GM12878 (cell line): Measurements from ENCODE around the gene PRIMPOL. TPM values are rescaled to one million over a fixed set of nuclear protein-coding genes. Genes with fewer than 3 reads are reported as not detected.
A peak's percentile ranks its signal among the peaks of the same experiment; 100 is the strongest.

Source experiments
- ATAC-seq: fragments of 200-7000 bp; cut with Tn5 transposase; 3 replicates; pipeline ENCODE4 v1.9.1; 2020; ENCODE audit warnings: mild to moderate bottlenecking, moderate library complexity
- BruUV-seq: library from RNA; stranded (reverse); fragments of 400-500 nt; replicated peaks from 2 replicates; lab custom pipeline; 2021; lab: Mats Ljungman, UMichigan
- CTCF ChIA-PET: fragments of 300-600 bp; sonication (Branson Sonifier 250); formaldehyde crosslinking; extraction: SDS; loops from one replicate; lab custom pipeline; 2021; ENCODE audit warnings: inconsistent platforms; lab: Yijun Ruan, JAX
- POLR2A ChIA-PET: fragments of 350-600 bp; formaldehyde crosslinking; extraction: SDS; loops from one replicate; lab custom pipeline; 2021; ENCODE audit warnings: inconsistent platforms; lab: Charles Lee
- RAD21 ChIA-PET: fragments of 300-600 bp; sonication (Branson Sonifier 250); formaldehyde crosslinking; loops from one replicate; lab custom pipeline; 2023; ENCODE audit warnings: antibody characterized with exemption; ENCODE audit not compliant: unreplicated experiment; lab: Charles Lee
- SMC1A ChIA-PET: fragments of 300-600 bp; sonication (Branson Sonifier 250); formaldehyde crosslinking; loops from one replicate; lab custom pipeline; 2023; ENCODE audit not compliant: unreplicated experiment, uncharacterized antibody; lab: Charles Lee
- DNase-seq: peaks from one replicate; pipeline ENCODE4 v3.0.0-alpha.2; 2011; ENCODE audit warnings: low read depth, low spot score
- FAIRE-seq: peaks from 3 replicates; lab custom pipeline; 2011; peaks lifted over from hg19 to GRCh38; lab: Jason Lieb, UNC
- H2AFZ ChIP-seq: 2 replicates; pipeline ENCODE4 v1.6.0; 2011; ENCODE audit warnings: low read depth, low read length, control low read depth; ENCODE audit not compliant: control insufficient read depth
- H3K27ac ChIP-seq: 2 replicates; pipeline ENCODE4 v1.5.1; 2011; ENCODE audit warnings: control low read depth; ENCODE audit not compliant: control insufficient read depth, insufficient read depth
- H3K27me3 ChIP-seq, 2 experiments: replicated peaks in 1 of 2; 2 replicates each; pipeline versions ENCODE4 v1.6.0 to v1.6.1; 2011; ENCODE audit warnings: low read length in 1 of 2; ENCODE audit not compliant: control insufficient read depth in 2 of 2, insufficient read depth in 2 of 2
- H3K36me3 ChIP-seq, 2 experiments: 2 replicates each; pipeline ENCODE4 v1.5.1; 2011; ENCODE audit warnings: low read length in 1 of 2; ENCODE audit not compliant: control insufficient read depth in 2 of 2, insufficient read depth in 2 of 2
- H3K4me1 ChIP-seq: 2 replicates; pipeline ENCODE4 v1.6.1; 2011; ENCODE audit warnings: mild to moderate bottlenecking, low read length, moderate library complexity, mixed read lengths; ENCODE audit not compliant: control insufficient read depth, insufficient read depth
- H3K4me2 ChIP-seq: 2 replicates; pipeline ENCODE4 v1.6.0; 2011; ENCODE audit warnings: control low read depth; ENCODE audit not compliant: control insufficient read depth, insufficient read depth
- H3K4me3 ChIP-seq: fragments of 200-600 bp; sonication (generic); 2 replicates; pipeline ENCODE4 v1.5.1; 2016
- H3K79me2 ChIP-seq: 2 replicates; pipeline ENCODE4 v1.6.0; 2011; ENCODE audit warnings: low read length; ENCODE audit not compliant: control insufficient read depth, insufficient read depth
- H3K9ac ChIP-seq: 2 replicates; pipeline ENCODE4 v1.8.0; 2011; ENCODE audit warnings: low read length, control low read depth, mixed read lengths; ENCODE audit not compliant: control insufficient read depth, insufficient read depth
- H3K9me3 ChIP-seq: replicated peaks from 3 replicates; pipeline ENCODE4 v1.5.1; 2011; ENCODE audit warnings: mild to moderate bottlenecking, low read length; ENCODE audit not compliant: control insufficient read depth, insufficient read depth
- H4K20me1 ChIP-seq: 2 replicates; pipeline ENCODE4 v1.6.0; 2011; ENCODE audit not compliant: control insufficient read depth, insufficient read depth
- ASH2L ChIP-seq: fragments of 300-600, 200-600 bp; sonication (generic); IDR thresholded peaks from 2 replicates; pipeline ENCODE4 v1.6.1; 2017; ENCODE audit warnings: low read depth, mild to moderate bottlenecking, borderline replicate concordance
- BCL11A ChIP-seq: IDR thresholded peaks from 2 replicates; pipeline ENCODE4 v1.6.1; 2011; ENCODE audit warnings: low read depth, low read length
- CHD1 ChIP-seq: IDR thresholded peaks from 2 replicates; pipeline ENCODE4 v1.6.1; 2012; ENCODE audit warnings: low read depth, low read length, improper control_type of control experiment
- POLR2AphosphoS2 ChIP-seq: IDR thresholded peaks from 2 replicates; pipeline ENCODE4 v1.6.1; 2011; ENCODE audit warnings: low read depth, mild to moderate bottlenecking, low read length, improper control_type of control experiment, moderate library complexity
- RAD51 ChIP-seq: fragments of 450-650 bp; IDR thresholded peaks from 2 replicates; pipeline ENCODE4 v1.6.1; 2016; ENCODE audit warnings: moderate library complexity, mild to moderate bottlenecking, inconsistent platforms
- SIX5 ChIP-seq: IDR thresholded peaks from 2 replicates; pipeline ENCODE4 v1.6.1; 2011; ENCODE audit warnings: mild to moderate bottlenecking, low read depth, low read length, moderate library complexity; ENCODE audit not compliant: severe bottlenecking
- SP1 ChIP-seq: IDR thresholded peaks from one replicate; pipeline ENCODE4 v1.6.1; 2011; ENCODE audit warnings: low read depth, low read length
- SPI1 ChIP-seq: IDR thresholded peaks from 2 replicates; pipeline ENCODE4 v1.6.1; 2011; ENCODE audit warnings: low read depth, mild to moderate bottlenecking, low read length, moderate library complexity, borderline replicate concordance; ENCODE audit not compliant: insufficient read depth
- SRF ChIP-seq, 2 experiments: IDR thresholded peaks; 2 replicates each; pipeline ENCODE4 v1.6.1; 2011; ENCODE audit warnings: low read depth in 2 of 2, low read length in 2 of 2, mild to moderate bottlenecking in 1 of 2, moderate library complexity in 1 of 2
- STAT1 ChIP-seq: fragments of 450-650 bp; conservative IDR thresholded peaks from 2 replicates; pipeline ENCODE4 v1.6.1; 2014; ENCODE audit warnings: antibody characterized with exemption, mild to moderate bottlenecking
- STAT3 ChIP-seq: IDR thresholded peaks from 2 replicates; pipeline ENCODE4 v1.6.1; 2011; ENCODE audit warnings: low read depth, low read length, improper control_type of control experiment
- ZNF24 ChIP-seq: fragments of 450-650 bp; IDR thresholded peaks from 2 replicates; pipeline ENCODE4 v1.6.1; 2017; ENCODE audit warnings: antibody characterized with exemption, mild to moderate bottlenecking
- ZZZ3 ChIP-seq: IDR thresholded peaks from 2 replicates; pipeline ENCODE4 v1.6.1; 2011; ENCODE audit warnings: low read depth; ENCODE audit not compliant: control insufficient read depth, insufficient read length
- WGBS: methylation state at CpG from one replicate; pipeline ENCODE4 v1.1.6; 2016; ENCODE audit warnings: low lambda C conversion rate; ENCODE audit not compliant: insufficient replicate concordance, insufficient coverage; ENCODE audit errors: missing lambda C conversion rate; 5-methylcytosine and 5-hydroxymethylcytosine counted together
- in situ Hi-C: fragments of 300-500 bp; cut with MboI; formaldehyde crosslinking; loops from 9 replicates; pipeline ENCODE4 v1.14.3; 2018; ENCODE audit warnings: mixed read lengths
- intact Hi-C: fragments of 100-400 bp; cut with micrococcal nuclease; formaldehyde crosslinking; loops from one replicate; pipeline ENCODE4 v1.14.2; 2022; ENCODE audit not compliant: unreplicated experiment
- polyA plus RNA-seq, 11 experiments: library from polyadenylated mRNA; depleted of rRNA in 4 of 11; unstranded in 6 of 11; stranded (reverse) in 5 of 11; fragments of >200 nt; fragmentation: Nextera tagmentation in 4 of 11; fragmentation: Illumina TruSeq in 1 of 11; extraction: Ambion mirVana in 4 of 11; extraction: Trizol in 1 of 11; gene quantifications; 1 replicate in 1 of 11; 2 replicates in 10 of 11; pipeline versions ENCODE4 v1.2.1 to v1.2.3, GENCODE V29; 2011 to 2016; ENCODE audit warnings: inconsistent platforms in 2 of 11, missing spikeins in 2 of 11, low read depth in 1 of 11
- total RNA-seq, 4 experiments: library from RNA; depleted of rRNA in 3 of 4; stranded (reverse); fragments of >200 nt in 3 of 4; fragmentation: Illumina TruSeq in 1 of 4; extraction: Trizol in 1 of 4; gene quantifications; 2 replicates each; pipeline versions ENCODE4 v1.2.1 to v1.2.3, GENCODE V29; 2013 to 2021
- TF ChIP-seq, protein P1 (sequence below): IDR thresholded peaks from 2 replicates; pipeline ENCODE4 v1.6.1; 2012; ENCODE audit warnings: low read depth, low read length, improper control_type of control experiment
- TF ChIP-seq, protein P2 (sequence below): IDR thresholded peaks from 2 replicates; pipeline ENCODE4 v1.6.1; 2012; ENCODE audit warnings: low read length, inconsistent platforms
- TF ChIP-seq, protein P3 (sequence below): fragments of 450-650 bp; IDR thresholded peaks from 2 replicates; pipeline ENCODE4 v1.6.1; 2017; ENCODE audit warnings: borderline replicate concordance
- TF ChIP-seq, protein P4 (sequence below): fragments of 450-650 bp; IDR thresholded peaks from 2 replicates; pipeline ENCODE4 v1.6.1; 2017; ENCODE audit warnings: mild to moderate bottlenecking

PRIMPOL gene
- total and polyA plus RNA-seq, 10 of the 15 experiments (the other 5 are each of a cell fraction or from before 2014, with no cell fraction given) = 10.6 to 23.7 (median 14.0) TPM

DNA sequence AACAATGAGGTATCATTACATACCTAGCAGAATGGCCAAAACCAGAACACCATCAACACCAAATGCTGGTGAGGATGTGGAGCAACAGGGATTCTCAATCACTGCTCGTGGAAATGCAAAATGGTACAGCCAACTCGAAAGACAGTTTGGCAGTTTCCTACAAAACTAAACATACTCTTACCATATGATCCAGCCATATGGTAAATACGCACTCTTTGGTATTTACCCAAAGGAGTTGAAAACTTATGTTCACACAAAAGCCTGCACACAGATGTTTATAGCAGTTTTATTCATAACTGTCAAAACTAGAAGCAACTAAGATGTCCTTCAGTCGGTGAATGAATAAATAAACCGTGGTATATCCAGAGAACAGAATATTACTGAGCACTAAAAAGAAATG lies 8.1 kb upstream of the PRIMPOL start:
- Histone ChIP-seq H3K36me3 (peaks cover 4 to 28% of the 10 kb centered on the region in 2 experiments), H2AFZ (no peak overlapping the region), H3K4me3 (no peak overlapping the region), H3K27me3 (no peaks in the 10 kb centered on the region), H3K9ac (no peak overlapping the region), H3K27ac (0 out of 2 replicates have a peak overlapping the region, but pooled peaks have one; percentile 4), H3K4me2 (peak overlapping the region; percentile 46), H4K20me1 (no peaks in the 10 kb centered on the region; the same call in 1 of the 2 replicates), H3K9me3 (no peaks in the 10 kb centered on the region), H3K79me2 (peaks cover 84% of the 10 kb centered on the region), H3K4me1 (peaks cover 14% of the 10 kb centered on the region)
- intact Hi-C loops = loop anchor here (10.0 kb wide), 1 partner anchor 173 kb away; no protein-coding TSS in a partner anchor
- no peak for TF ChIP-seq SRF (IDR thresholded peaks at IDR 0.05; ENCODE audit: low read depth in 2 of 2, low read length in 2 of 2)
- no peak for TF ChIP-seq SP1
- no peak for TF ChIP-seq BCL11A
- no peak for TF ChIP-seq STAT3
- TF ChIP-seq ASH2L = no peak
- no peak for TF ChIP-seq ZZZ3
- TF ChIP-seq, protein P1, sequence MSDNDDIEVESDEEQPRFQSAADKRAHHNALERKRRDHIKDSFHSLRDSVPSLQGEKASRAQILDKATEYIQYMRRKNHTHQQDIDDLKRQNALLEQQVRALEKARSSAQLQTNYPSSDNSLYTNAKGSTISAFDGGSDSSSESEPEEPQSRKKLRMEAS = no peak
- TF ChIP-seq RAD51 = no peak
- TF ChIP-seq, protein P2, sequence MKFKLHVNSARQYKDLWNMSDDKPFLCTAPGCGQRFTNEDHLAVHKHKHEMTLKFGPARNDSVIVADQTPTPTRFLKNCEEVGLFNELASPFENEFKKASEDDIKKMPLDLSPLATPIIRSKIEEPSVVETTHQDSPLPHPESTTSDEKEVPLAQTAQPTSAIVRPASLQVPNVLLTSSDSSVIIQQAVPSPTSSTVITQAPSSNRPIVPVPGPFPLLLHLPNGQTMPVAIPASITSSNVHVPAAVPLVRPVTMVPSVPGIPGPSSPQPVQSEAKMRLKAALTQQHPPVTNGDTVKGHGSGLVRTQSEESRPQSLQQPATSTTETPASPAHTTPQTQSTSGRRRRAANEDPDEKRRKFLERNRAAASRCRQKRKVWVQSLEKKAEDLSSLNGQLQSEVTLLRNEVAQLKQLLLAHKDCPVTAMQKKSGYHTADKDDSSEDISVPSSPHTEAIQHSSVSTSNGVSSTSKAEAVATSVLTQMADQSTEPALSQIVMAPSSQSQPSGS = no peak
- no peak for TF ChIP-seq STAT1
- TF ChIP-seq, protein P3, sequence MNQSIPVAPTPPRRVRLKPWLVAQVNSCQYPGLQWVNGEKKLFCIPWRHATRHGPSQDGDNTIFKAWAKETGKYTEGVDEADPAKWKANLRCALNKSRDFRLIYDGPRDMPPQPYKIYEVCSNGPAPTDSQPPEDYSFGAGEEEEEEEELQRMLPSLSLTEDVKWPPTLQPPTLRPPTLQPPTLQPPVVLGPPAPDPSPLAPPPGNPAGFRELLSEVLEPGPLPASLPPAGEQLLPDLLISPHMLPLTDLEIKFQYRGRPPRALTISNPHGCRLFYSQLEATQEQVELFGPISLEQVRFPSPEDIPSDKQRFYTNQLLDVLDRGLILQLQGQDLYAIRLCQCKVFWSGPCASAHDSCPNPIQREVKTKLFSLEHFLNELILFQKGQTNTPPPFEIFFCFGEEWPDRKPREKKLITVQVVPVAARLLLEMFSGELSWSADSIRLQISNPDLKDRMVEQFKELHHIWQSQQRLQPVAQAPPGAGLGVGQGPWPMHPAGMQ = no peak
- no peak for TF ChIP-seq POLR2AphosphoS2
- TF ChIP-seq, protein P4, sequence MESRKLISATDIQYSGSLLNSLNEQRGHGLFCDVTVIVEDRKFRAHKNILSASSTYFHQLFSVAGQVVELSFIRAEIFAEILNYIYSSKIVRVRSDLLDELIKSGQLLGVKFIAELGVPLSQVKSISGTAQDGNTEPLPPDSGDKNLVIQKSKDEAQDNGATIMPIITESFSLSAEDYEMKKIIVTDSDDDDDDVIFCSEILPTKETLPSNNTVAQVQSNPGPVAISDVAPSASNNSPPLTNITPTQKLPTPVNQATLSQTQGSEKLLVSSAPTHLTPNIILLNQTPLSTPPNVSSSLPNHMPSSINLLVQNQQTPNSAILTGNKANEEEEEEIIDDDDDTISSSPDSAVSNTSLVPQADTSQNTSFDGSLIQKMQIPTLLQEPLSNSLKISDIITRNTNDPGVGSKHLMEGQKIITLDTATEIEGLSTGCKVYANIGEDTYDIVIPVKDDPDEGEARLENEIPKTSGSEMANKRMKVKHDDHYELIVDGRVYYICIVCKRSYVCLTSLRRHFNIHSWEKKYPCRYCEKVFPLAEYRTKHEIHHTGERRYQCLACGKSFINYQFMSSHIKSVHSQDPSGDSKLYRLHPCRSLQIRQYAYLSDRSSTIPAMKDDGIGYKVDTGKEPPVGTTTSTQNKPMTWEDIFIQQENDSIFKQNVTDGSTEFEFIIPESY = no peak
- no peak for TF ChIP-seq SIX5
- TF ChIP-seq ZNF24 = no peak
- no peak for TF ChIP-seq CHD1
- TF ChIP-seq SPI1 = no peak
- ChIA-PET SMC1A (no interaction called here), POLR2A (interaction anchor here (0.5 kb wide), 1 partner anchor 215 kb away, joined by 3 read pairs; no protein-coding TSS in a partner anchor), CTCF (no interaction called here), RAD21 (no interaction called here)
- ATAC-seq (peak; percentile 20), DNase-seq (no peak), FAIRE-seq (no peak)
- BruUV-seq = no TSS peak
- 81% methylated on average over 5 of the region's 5 CpGs for WGBS
- in situ Hi-C loops = no loop called here
